WERI-Rb-1 (cell line): Measurements from ENCODE around the gene DERA.
"Not testable (repeated sequence)": the region's sequence is repeated elsewhere in the genome, so short reads cannot be mapped to it uniquely, and the experiment has no call there.

Experiments
- DNase-seq: peaks from one replicate; pipeline ENCODE4 v3.0.0-alpha.2; 2020
- H3K27ac ChIP-seq: fragments of 250-450 bp; sonication (Bioruptor Pico); 2 replicates; pipeline ENCODE4 v1.5.1; 2020; ENCODE audit warnings: mild to moderate bottlenecking, moderate library complexity
- H3K27me3 ChIP-seq: fragments of 250-450 bp; sonication (Bioruptor Pico); 2 replicates; pipeline ENCODE4 v1.5.1; 2021; ENCODE audit warnings: mild to moderate bottlenecking, low read depth, moderate library complexity; ENCODE audit not compliant: insufficient read depth, severe bottlenecking
- H3K36me3 ChIP-seq: fragments of 250-450 bp; sonication (Bioruptor Pico); 2 replicates; pipeline ENCODE4 v1.5.1; 2020; ENCODE audit warnings: mild to moderate bottlenecking, moderate library complexity
- H3K4me3 ChIP-seq: 2 replicates; pipeline ENCODE4 v1.5.1; 2011; ENCODE audit warnings: low read depth, mild to moderate bottlenecking, control low read depth, low read length
- H3K9me3 ChIP-seq: fragments of 250-450 bp; sonication (Bioruptor Pico); 2 replicates; pipeline ENCODE4 v1.5.1; 2021; ENCODE audit warnings: mild to moderate bottlenecking, moderate library complexity; ENCODE audit not compliant: severe bottlenecking
- TF ChIP-seq, protein P1 (sequence below): IDR thresholded peaks from 2 replicates; pipeline ENCODE4 v1.5.1; 2011; ENCODE audit warnings: low read depth, mild to moderate bottlenecking, control low read depth, inconsistent platforms, low read length

Gene DERA

GRCh38 chr12:15963271-15963670 lies 52.1 kb downstream of the DERA start:
- Histone ChIP-seq H3K27ac (no peak overlapping the region), H3K4me3 (no peak overlapping the region), H3K9me3 (no peaks in the 10 kb centered on the region), H3K36me3 (peaks cover 47% of the 10 kb centered on the region), H3K27me3 (no peaks in the 10 kb centered on the region)
- DNase-seq = no peak
- TF ChIP-seq, protein P1, sequence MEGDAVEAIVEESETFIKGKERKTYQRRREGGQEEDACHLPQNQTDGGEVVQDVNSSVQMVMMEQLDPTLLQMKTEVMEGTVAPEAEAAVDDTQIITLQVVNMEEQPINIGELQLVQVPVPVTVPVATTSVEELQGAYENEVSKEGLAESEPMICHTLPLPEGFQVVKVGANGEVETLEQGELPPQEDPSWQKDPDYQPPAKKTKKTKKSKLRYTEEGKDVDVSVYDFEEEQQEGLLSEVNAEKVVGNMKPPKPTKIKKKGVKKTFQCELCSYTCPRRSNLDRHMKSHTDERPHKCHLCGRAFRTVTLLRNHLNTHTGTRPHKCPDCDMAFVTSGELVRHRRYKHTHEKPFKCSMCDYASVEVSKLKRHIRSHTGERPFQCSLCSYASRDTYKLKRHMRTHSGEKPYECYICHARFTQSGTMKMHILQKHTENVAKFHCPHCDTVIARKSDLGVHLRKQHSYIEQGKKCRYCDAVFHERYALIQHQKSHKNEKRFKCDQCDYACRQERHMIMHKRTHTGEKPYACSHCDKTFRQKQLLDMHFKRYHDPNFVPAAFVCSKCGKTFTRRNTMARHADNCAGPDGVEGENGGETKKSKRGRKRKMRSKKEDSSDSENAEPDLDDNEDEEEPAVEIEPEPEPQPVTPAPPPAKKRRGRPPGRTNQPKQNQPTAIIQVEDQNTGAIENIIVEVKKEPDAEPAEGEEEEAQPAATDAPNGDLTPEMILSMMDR = no peak

GRCh38 chr12:15966426-15966825 lies 55.3 kb downstream of the DERA start:
- Histone ChIP-seq H3K27ac (no peak overlapping the region), H3K27me3 (no peaks in the 10 kb centered on the region), H3K4me3 (no peak overlapping the region), H3K36me3 (peaks cover 42% of the 10 kb centered on the region), H3K9me3 (no peaks in the 10 kb centered on the region)
- no peak for DNase-seq
- TF ChIP-seq, protein P1 = no peak

DNA sequence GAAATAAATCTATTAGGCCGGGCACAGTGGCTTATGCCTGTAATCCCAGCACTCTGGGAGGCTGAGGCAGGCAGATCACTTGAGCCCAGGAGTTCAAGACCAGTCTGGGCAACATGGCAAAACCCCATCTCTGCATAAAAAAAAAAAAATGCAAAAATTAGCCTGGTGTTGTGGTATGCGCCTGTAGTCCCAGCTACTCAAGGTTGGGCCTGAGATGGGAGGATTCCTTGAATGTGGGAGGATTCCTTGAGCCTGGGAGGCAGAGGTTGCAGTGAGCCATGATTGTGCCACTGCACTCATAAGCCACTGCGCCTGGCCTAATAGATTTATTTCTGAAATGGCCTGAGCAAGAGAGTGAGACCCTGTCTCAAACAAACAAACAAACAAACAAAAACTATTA lies 55.9 kb downstream of the DERA start:
- not testable (repeated sequence) for H3K27me3 ChIP-seq, H3K27ac ChIP-seq, H3K9me3 ChIP-seq, H3K4me3 ChIP-seq, DNase-seq
- peaks cover 36% of the 10 kb centered on the region for H3K36me3 ChIP-seq

DNA sequence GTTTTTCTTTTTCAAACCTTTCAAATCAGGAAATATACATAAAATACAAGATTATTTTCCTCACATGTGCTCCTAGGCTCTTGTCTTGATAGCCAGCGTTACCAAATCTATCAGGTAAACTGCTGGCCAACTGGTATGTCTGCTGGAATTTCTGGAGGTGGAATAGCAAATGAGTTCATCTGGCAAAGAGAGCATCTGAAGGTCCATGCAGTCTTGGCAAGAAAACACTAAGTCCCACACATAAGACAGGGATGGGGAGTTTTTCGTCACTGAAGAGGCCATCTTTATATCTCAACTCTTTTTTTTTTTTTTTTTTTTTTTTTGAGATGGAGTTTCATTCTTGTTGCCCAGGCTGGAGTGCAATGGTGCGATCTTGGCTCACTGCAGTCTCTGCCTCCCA lies 60.1 kb downstream of the DERA start:
- no peaks in the 10 kb centered on the region for H3K27me3 ChIP-seq
- no peak for DNase-seq

DNA sequence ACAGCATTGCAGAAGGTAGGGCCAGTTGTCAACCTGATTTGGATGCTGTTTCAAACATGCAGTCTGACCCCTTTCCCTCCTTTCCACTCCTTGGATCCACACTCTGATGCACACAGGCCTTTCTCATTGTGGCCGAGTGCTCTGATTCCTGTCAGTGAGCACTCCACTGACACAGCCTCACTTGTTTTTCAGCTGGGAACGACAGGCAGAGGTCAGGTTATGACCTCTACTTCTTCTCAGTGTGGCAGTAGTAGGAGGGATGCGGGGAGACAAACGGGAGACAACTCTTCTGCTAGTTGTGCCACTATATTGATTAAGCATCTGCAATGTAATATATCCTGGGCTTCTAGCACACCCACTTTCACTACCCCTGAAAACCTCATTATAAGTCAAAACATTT lies 61.8 kb downstream of the DERA start:
- peaks cover 14% of the 10 kb centered on the region for H3K36me3 ChIP-seq

More for the DNA sequence above, 60.1 kb downstream of the DERA start:
- Histone ChIP-seq H3K9me3 (no peaks in the 10 kb centered on the region), H3K27ac (no peak overlapping the region), H3K36me3 (peaks cover 16% of the 10 kb centered on the region), H3K4me3 (no peak overlapping the region)
- TF ChIP-seq, protein P1 = no peak

GRCh38 chr12:15977999-15978951 lies 67.1 kb downstream of the DERA start:
- Histone ChIP-seq H3K27ac (no peak overlapping the region), H3K27me3 (no peaks in the 10 kb centered on the region), H3K9me3 (no peaks in the 10 kb centered on the region), H3K36me3 (peaks cover 19% of the 10 kb centered on the region), H3K4me3 (no peak overlapping the region)
- DNase-seq = no peak
- TF ChIP-seq, protein P1 = no peak

More for the DNA sequence above, 61.8 kb downstream of the DERA start:
- Histone ChIP-seq H3K27me3 (no peaks in the 10 kb centered on the region), H3K27ac (no peak overlapping the region), H3K9me3 (no peaks in the 10 kb centered on the region), H3K4me3 (no peak overlapping the region)
- TF ChIP-seq, protein P1 = no peak
- DNase-seq = no peak
